ENCODE results near the gene FCER2. TPM values are rescaled to one million over a fixed set of nuclear protein-coding genes. Genes with fewer than 3 reads are reported as not detected.

The FCER2 gene
- total RNA-seq, 1 experiment from 2014 or later, result not detected

DNA sequence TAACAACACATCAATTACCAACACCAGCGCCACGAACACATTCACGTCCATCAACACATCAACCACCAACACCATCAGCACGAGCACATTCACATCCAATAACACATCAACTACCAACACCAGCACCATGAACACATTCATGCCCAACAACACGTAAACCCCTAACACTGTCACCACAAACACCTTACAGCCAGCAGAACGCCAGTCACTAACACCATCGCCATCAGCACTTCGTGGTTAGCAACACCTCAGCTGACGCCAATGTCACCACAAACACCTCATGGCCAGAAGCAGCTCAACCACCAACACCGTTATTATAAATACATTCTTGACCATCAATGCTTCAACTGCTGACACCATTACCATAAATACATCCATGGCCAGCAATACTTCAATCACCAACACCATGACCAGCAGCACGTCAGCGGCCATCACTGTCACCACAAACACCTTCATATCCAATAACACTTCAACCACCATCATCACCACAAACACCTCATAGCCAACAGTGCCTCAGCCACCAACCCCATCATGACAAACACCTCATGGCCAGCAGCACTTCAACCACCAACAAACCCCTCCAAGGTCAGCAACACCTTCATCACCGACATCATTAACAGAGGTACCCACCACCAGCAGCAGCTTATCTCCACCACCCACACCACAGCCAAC lies 9.4 kb downstream of the FCER2 start:
- Histone ChIP-seq H3K4me3 (ENCODE audit: low read length) (no peak overlapping the region), H3K27ac (ENCODE audit: low read length) (no peak overlapping the region), H3K4me1 (ENCODE audit: insufficient read depth, low read length) (no peaks in the 10 kb centered on the region), H3K4me2 (ENCODE audit: low read length) (no peak overlapping the region), H3K9me2 (replicated peaks; ENCODE audit: low read length) (no peaks in the 10 kb centered on the region), H2AFZ (ENCODE audit: low read length) (no peak overlapping the region), H3K27me3 (ENCODE audit: low read length) (peaks cover 15% of the 10 kb centered on the region), H4K20me1 (ENCODE audit: low read length) (no peaks in the 10 kb centered on the region), H3K36me3 (ENCODE audit: low read depth, low read length) (no peaks in the 10 kb centered on the region), H3K9me3 (ENCODE audit: low read length) (no peaks in the 10 kb centered on the region), H3F3A (ENCODE audit: low read length, unreplicated experiment) (no peaks in the 10 kb centered on the region), H3K79me2 (ENCODE audit: low read length) (no peaks in the 10 kb centered on the region), H3K9ac (ENCODE audit: low read length) (no peak overlapping the region)
- intact Hi-C loops (cut with micrococcal nuclease), result no loop called here
- POLR2A ChIA-PET (ENCODE audit: unreplicated experiment), result no interaction called here
- TF ChIP-seq, protein P1, sequence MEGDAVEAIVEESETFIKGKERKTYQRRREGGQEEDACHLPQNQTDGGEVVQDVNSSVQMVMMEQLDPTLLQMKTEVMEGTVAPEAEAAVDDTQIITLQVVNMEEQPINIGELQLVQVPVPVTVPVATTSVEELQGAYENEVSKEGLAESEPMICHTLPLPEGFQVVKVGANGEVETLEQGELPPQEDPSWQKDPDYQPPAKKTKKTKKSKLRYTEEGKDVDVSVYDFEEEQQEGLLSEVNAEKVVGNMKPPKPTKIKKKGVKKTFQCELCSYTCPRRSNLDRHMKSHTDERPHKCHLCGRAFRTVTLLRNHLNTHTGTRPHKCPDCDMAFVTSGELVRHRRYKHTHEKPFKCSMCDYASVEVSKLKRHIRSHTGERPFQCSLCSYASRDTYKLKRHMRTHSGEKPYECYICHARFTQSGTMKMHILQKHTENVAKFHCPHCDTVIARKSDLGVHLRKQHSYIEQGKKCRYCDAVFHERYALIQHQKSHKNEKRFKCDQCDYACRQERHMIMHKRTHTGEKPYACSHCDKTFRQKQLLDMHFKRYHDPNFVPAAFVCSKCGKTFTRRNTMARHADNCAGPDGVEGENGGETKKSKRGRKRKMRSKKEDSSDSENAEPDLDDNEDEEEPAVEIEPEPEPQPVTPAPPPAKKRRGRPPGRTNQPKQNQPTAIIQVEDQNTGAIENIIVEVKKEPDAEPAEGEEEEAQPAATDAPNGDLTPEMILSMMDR (conservative IDR thresholded peaks at IDR 0.05; ENCODE audit: low read depth, low read length), result no peak
- TF ChIP-seq EZH2phosphoT487 (IDR thresholded peaks at IDR 0.05; ENCODE audit: borderline replicate concordance, low read length) (no peak), EZH2 (IDR thresholded peaks at IDR 0.05; ENCODE audit: low read length, unreplicated experiment) (no peak)
- DNase-seq, result no peak
- ATAC-seq, result no peak
- no TSS peak for BruUV-seq (replicated peaks)
- CTCF ChIA-PET, result no interaction called here

DNA sequence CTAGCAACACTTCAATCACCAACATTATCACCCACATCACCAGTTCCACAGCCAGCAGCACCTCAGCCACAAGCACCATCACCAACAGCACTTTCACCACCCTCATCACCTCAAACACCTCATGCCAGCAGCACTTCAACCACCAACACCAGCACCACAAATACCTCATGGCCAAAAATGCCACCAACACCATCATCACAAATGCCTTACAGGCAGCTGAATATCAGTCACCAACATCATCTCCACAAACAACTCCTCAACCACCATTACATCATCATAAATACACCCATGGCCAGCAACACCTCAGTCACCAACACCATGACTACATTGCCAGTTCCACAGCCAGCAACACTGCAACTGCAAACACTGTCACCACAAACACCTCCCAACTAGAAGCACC lies 10.4 kb downstream of the FCER2 start:
- no TSS peak for BruUV-seq (replicated peaks)
- CTCF ChIA-PET, result no interaction called here

DNA sequence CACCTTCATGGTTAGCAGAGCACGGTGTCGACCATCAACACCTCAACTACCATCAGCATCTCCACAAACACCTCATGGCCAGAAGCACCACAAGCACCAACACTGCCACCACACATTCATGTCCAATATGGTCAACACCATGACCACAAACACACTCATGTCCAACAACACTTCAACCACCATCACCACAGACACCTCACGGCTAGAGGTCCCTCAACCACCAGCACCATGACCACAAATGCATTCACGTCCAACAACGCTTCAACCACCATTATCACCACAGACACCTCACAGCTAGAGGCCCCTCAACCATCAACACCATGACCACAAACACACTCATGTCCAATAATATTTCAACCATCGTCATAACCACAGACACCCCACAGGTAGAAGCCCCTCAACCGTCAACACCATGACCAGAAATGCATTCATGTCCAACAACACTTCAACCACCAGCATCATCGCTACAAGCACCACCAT lies 11.1 kb downstream of the FCER2 start:
- Histone ChIP-seq H4K20me1 (ENCODE audit: low read length) (no peaks in the 10 kb centered on the region), H3K27ac (ENCODE audit: low read length) (no peak overlapping the region), H3K79me2 (ENCODE audit: low read length) (no peaks in the 10 kb centered on the region), H3F3A (ENCODE audit: low read length, unreplicated experiment) (no peaks in the 10 kb centered on the region), H3K9ac (ENCODE audit: low read length) (no peak overlapping the region), H3K9me2 (replicated peaks; ENCODE audit: low read length) (no peaks in the 10 kb centered on the region), H3K4me3 (ENCODE audit: low read length) (no peak overlapping the region), H2AFZ (ENCODE audit: low read length) (no peak overlapping the region), H3K9me3 (ENCODE audit: low read length) (no peaks in the 10 kb centered on the region), H3K36me3 (ENCODE audit: low read depth, low read length) (no peaks in the 10 kb centered on the region), H3K4me1 (ENCODE audit: insufficient read depth, low read length) (no peaks in the 10 kb centered on the region), H3K27me3 (ENCODE audit: low read length) (0 out of 2 replicates have a peak, but pooled peaks cover 2% of the 10 kb centered on the region), H3K4me2 (ENCODE audit: low read length) (no peak overlapping the region)
- CTCF ChIA-PET, result no interaction called here
- POLR2A ChIA-PET (ENCODE audit: unreplicated experiment), result no interaction called here
- BruUV-seq (replicated peaks), result no TSS peak
- ATAC-seq (no peak), DNase-seq (no peak)
- TF ChIP-seq EZH2phosphoT487 (IDR thresholded peaks at IDR 0.05; ENCODE audit: borderline replicate concordance, low read length) (no peak), EZH2 (IDR thresholded peaks at IDR 0.05; ENCODE audit: low read length, unreplicated experiment) (no peak)
- TF ChIP-seq, protein P1 (conservative IDR thresholded peaks at IDR 0.05; ENCODE audit: low read depth, low read length), result no peak
- intact Hi-C loops (cut with micrococcal nuclease), result no loop called here

More for the DNA sequence above, 10.4 kb downstream of the FCER2 start:
- Histone ChIP-seq H3K4me1 (ENCODE audit: insufficient read depth, low read length) (no peaks in the 10 kb centered on the region), H3K36me3 (ENCODE audit: low read depth, low read length) (no peaks in the 10 kb centered on the region), H3K79me2 (ENCODE audit: low read length) (no peaks in the 10 kb centered on the region), H3F3A (ENCODE audit: low read length, unreplicated experiment) (no peaks in the 10 kb centered on the region), H3K9ac (ENCODE audit: low read length) (no peak overlapping the region), H4K20me1 (ENCODE audit: low read length) (no peaks in the 10 kb centered on the region), H3K4me3 (ENCODE audit: low read length) (no peak overlapping the region), H3K27ac (ENCODE audit: low read length) (no peak overlapping the region), H2AFZ (ENCODE audit: low read length) (no peak overlapping the region), H3K4me2 (ENCODE audit: low read length) (no peak overlapping the region), H3K9me3 (ENCODE audit: low read length) (no peaks in the 10 kb centered on the region), H3K27me3 (ENCODE audit: low read length) (peaks cover 4% of the 10 kb centered on the region; the same call in 1 of the 2 replicates), H3K9me2 (replicated peaks; ENCODE audit: low read length) (no peaks in the 10 kb centered on the region)
- TF ChIP-seq EZH2phosphoT487 (IDR thresholded peaks at IDR 0.05; ENCODE audit: borderline replicate concordance, low read length), result no peak
- TF ChIP-seq EZH2 (IDR thresholded peaks at IDR 0.05; ENCODE audit: low read length, unreplicated experiment), result no peak
- TF ChIP-seq, protein P1 (conservative IDR thresholded peaks at IDR 0.05; ENCODE audit: low read depth, low read length), result no peak
- intact Hi-C loops (cut with micrococcal nuclease), result no loop called here
- POLR2A ChIA-PET (ENCODE audit: unreplicated experiment), result no interaction called here
- DNase-seq, result no peak
- no peak for ATAC-seq

All from PC-3 (cell line).